Mucosa of rectum (tissue), 2 donors: ENCODE results near the gene FILIP1.

Experiments used
- H3K27ac ChIP-seq, 2 donors: one replicate each; pipeline ENCODE4 v1.7.0; 2013; ENCODE audit warnings: inconsistent platforms in 2 of 2, low read depth in 2 of 2, low read length in 2 of 2
- H3K27me3 ChIP-seq, 2 donors: one replicate each; pipeline ENCODE4 v1.7.0; 2013; ENCODE audit warnings: low read length in 2 of 2; ENCODE audit not compliant: control insufficient read depth in 2 of 2, insufficient read depth in 2 of 2
- H3K36me3 ChIP-seq, 2 donors: one replicate each; pipeline ENCODE4 v1.7.0; 2013; ENCODE audit warnings: low read length in 2 of 2; ENCODE audit not compliant: control insufficient read depth in 2 of 2, insufficient read depth in 2 of 2
- H3K4me1 ChIP-seq, 2 donors: one replicate each; pipeline ENCODE4 v1.7.0; 2013; ENCODE audit warnings: low read length in 2 of 2, mild to moderate bottlenecking in 1 of 2; ENCODE audit not compliant: control insufficient read depth in 2 of 2, insufficient read depth in 2 of 2
- H3K4me3 ChIP-seq, 2 donors: one replicate each; pipeline ENCODE4 v1.7.0; 2013; ENCODE audit warnings: low read length in 2 of 2
- H3K9ac ChIP-seq, 2 donors: one replicate each; pipeline ENCODE4 v1.7.0; 2013; ENCODE audit warnings: low read length in 2 of 2, low read depth in 1 of 2, mild to moderate bottlenecking in 1 of 2
- H3K9me3 ChIP-seq, 2 donors: one replicate each; pipeline ENCODE4 v1.7.0; 2013; ENCODE audit warnings: low read length in 2 of 2; ENCODE audit not compliant: control insufficient read depth in 2 of 2
- donor health status: healthy.
- donor health status: Normal muscosa, but diverticular disease.

FILIP1 gene

DNA sequence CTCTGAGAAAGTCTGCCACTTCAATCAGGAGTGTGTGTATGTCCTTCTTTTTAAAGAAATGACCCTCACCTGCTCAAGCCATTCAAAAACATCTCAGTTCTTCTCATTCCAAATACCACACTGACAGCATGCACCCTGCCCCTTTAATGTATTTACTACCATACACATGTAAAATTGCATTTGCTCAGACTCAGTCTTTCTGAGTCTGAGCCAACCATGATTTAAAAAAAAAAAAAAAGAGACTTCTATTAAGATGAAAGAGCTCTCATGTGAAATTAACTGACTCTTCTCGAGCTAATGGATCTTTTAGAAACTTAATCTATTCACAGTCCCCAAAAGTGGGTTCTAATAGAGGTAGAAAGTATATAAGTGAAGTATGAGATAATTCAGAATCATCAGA is 1.4 kb upstream of the FILIP1 start:
- H3K4me3 ChIP-seq = no peak overlapping the region
- no peak overlapping the region for H3K27ac ChIP-seq
- H3K9ac ChIP-seq = no peak overlapping the region

DNA sequence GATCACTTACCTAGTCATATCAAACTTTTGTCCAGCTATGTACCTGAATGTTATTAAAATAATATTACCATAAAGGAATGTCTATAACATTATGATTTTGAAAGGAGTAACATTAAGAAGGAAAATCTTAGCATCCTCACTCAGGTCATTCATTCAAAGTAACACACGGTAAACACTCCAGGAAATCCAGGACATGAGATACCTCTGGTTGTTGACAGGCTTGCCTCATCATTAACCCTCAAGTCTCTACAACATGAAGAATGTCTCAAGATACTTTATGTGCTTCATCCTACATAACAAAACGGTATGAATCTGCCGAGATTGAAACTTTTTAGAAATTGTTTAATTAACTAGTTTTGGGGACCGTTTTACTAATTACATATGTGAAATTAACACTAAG is 690 bp upstream of the FILIP1 start:
- no peaks in the 10 kb centered on the region for H3K27me3 ChIP-seq
- no peak overlapping the region for H3K4me3 ChIP-seq
- H3K9me3 ChIP-seq = no peaks in the 10 kb centered on the region
- no peaks in the 10 kb centered on the region for H3K4me1 ChIP-seq
- peak overlapping the region in 1 of 2 donors; percentile 55 for H3K27ac ChIP-seq
- no peak overlapping the region for H3K9ac ChIP-seq
- no peaks in the 10 kb centered on the region for H3K36me3 ChIP-seq

More for the DNA sequence above, 1.4 kb upstream of the FILIP1 start:
- Histone ChIP-seq H3K4me1 (no peaks in the 10 kb centered on the region), H3K27me3 (no peaks in the 10 kb centered on the region), H3K36me3 (no peaks in the 10 kb centered on the region), H3K9me3 (no peaks in the 10 kb centered on the region)

DNA sequence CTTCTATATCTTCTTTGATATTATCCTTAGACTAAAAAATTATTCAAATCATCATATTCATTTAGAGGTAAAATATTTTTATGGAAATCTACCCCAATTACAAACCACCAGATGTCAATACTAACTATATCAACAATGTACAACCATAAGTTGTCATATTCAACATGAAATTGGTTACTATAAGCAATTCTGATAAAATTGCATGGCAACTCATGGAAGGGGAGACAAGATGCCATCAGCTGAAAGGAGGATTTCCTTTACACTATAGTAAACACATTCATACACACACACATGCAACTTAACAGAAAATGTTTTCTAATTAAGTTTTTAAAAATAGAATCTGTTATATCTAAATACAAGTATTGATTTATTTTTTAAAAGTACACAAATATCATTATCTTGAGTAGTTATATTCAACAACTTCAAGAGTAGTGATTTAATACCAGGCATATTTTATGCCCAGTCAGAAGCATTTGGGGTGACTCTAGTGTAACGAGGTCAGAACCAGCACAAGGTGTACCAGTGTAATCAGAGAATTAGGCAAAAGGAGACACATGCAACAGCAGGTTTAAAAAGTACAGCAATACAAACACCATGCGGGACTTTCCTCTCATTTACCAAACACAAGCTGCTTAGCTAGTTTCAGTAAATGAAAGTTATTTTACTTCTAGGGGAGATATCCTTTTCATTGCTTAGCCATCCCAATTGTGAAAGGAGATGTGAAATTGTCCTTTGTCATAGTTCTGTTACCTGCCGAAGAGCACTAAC is 1.0 kb downstream of the FILIP1 start:
- Histone ChIP-seq H3K9ac (peak overlapping the region in 1 of 2 donors; percentile 5), H3K36me3 (no peaks in the 10 kb centered on the region), H3K4me1 (no peaks in the 10 kb centered on the region), H3K27me3 (no peaks in the 10 kb centered on the region), H3K27ac (peak overlapping the region; percentile 19 to 69), H3K9me3 (no peaks in the 10 kb centered on the region), H3K4me3 (peak overlapping the region in 1 of 2 donors; percentile 49)

DNA sequence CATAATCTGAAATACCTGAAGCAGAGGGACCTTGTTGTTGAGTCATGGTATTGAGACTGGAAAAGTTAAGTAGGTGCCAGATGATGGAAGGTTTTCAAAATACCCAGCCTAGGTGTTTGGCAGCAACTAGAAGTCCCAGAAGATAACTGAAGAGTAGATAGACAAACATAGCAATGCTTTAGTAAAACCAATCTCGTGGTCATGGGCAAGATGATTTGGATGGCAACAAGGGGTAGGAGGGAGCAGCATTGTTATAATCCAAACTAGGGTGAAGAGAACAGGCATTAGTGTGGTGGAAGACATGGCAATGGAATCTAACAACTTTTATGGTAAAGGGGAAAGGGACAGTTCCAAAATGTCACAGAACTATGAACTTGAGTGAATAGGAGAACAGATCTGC is 2.3 kb downstream of the FILIP1 start:
- no peak overlapping the region for H3K9ac ChIP-seq
- no peaks in the 10 kb centered on the region for H3K36me3 ChIP-seq
- no peak overlapping the region for H3K27ac ChIP-seq
- no peaks in the 10 kb centered on the region for H3K4me1 ChIP-seq
- no peaks in the 10 kb centered on the region for H3K27me3 ChIP-seq
- peak overlapping the region in 1 of 2 donors; percentile 1 for H3K4me3 ChIP-seq
- no peaks in the 10 kb centered on the region for H3K9me3 ChIP-seq

DNA sequence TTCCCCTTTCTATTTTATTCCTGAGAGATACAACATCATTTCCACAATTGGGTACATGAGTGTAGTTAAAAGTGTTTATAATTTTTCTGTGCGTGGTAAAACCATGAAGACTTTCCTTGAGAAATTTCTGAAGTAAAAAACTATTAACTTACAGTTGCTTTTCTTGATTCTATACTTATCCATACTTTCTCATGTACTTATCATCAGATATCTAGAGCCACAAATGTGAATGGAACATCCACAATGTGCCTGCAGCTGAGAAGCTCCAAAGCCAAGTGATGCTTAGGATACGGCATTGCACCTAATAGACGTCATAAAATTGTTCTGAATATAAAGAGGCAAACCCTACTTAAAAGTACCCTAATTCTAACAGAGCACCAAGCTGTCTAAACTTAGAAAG is 2.9 kb downstream of the FILIP1 start:
- H3K9ac ChIP-seq = no peak overlapping the region
- H3K4me1 ChIP-seq = no peaks in the 10 kb centered on the region

GRCh38 chr6:75489025-75489424 is 4.6 kb downstream of the FILIP1 start:
- no peaks in the 10 kb centered on the region for H3K27me3 ChIP-seq
- no peak overlapping the region for H3K9ac ChIP-seq
- H3K9me3 ChIP-seq = no peaks in the 10 kb centered on the region
- H3K4me1 ChIP-seq = no peaks in the 10 kb centered on the region
- H3K4me3 ChIP-seq = no peak overlapping the region
- H3K36me3 ChIP-seq = no peaks in the 10 kb centered on the region
- H3K27ac ChIP-seq = no peak overlapping the region

More for the DNA sequence above, 2.9 kb downstream of the FILIP1 start:
- H3K4me3 ChIP-seq = no peak overlapping the region
- H3K27ac ChIP-seq = no peak overlapping the region
- no peaks in the 10 kb centered on the region for H3K27me3 ChIP-seq
- H3K9me3 ChIP-seq = no peaks in the 10 kb centered on the region
- no peaks in the 10 kb centered on the region for H3K36me3 ChIP-seq

DNA sequence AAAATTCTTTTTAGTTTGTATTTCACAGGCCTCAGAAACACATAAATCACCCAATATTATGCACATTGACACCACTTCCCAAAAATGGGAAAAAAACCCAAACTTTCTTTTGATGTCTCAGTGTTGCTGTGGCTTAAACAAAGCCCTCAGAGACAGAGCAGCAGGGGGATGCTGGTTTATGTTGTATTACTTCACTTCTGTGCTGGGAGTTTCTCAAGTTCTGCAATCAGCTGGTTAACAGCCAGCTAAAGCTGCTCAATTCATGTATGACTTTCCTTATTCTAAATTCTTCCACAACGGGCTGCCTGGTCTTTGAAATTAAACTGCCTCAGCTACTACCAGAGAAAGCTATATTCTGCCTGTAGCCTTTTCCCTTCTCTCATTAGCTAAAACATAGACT is 5.6 kb downstream of the FILIP1 start:
- no peak overlapping the region for H3K4me3 ChIP-seq

DNA sequence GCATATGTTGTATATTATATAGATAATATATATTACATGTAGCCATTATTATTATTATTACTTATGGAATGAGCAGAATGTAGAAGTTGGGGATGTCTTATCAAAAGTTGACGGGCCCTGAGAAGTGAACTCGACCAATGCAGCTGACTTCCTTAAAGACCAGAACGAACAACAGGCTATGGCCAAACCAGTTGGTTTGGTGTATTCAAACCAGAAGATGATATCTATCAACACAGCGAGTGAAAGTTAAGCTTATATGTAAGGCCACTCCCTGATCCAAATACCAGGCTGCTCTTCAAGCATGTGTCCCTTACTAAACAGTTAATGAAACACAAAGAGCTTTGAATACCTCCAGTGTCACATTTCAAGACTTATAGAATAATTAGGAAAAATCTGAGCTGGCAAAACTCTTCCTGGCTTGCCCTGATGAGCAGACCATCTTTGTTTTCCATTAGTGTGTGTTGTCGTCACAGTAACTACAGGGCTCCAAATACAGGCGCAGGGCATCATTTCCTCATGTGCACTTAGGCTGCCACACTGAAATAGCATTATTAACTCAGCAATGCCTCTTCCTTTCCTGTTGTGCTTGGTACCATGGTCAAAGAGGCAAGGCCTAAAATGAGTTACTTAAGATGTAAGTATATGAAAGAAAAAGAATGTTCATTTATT is 6.6 kb downstream of the FILIP1 start:
- no peak overlapping the region for H3K9ac ChIP-seq
- no peak overlapping the region for H3K4me3 ChIP-seq
- H3K27me3 ChIP-seq = no peaks in the 10 kb centered on the region
- H3K4me1 ChIP-seq = no peaks in the 10 kb centered on the region
- no peak overlapping the region for H3K27ac ChIP-seq
- no peaks in the 10 kb centered on the region for H3K36me3 ChIP-seq
- no peaks in the 10 kb centered on the region for H3K9me3 ChIP-seq

More for the DNA sequence above, 5.6 kb downstream of the FILIP1 start:
- Histone ChIP-seq H3K9ac (no peak overlapping the region), H3K9me3 (no peaks in the 10 kb centered on the region), H3K4me1 (no peaks in the 10 kb centered on the region), H3K27me3 (no peaks in the 10 kb centered on the region), H3K27ac (no peak overlapping the region), H3K36me3 (no peaks in the 10 kb centered on the region)

- H3K4me1 ChIP-seq = no peaks in the 10 kb centered on the region
- H3K36me3 ChIP-seq = no peaks in the 10 kb centered on the region
- H3K27me3 ChIP-seq = no peaks in the 10 kb centered on the region
- no peak overlapping the region for H3K4me3 ChIP-seq
- H3K27ac ChIP-seq = no peak overlapping the region
- H3K9ac ChIP-seq = no peak overlapping the region
- H3K9me3 ChIP-seq = no peaks in the 10 kb centered on the region
Observed at GRCh38 chr6:75484535-75484934, 9.1 kb downstream of the FILIP1 start.

GRCh38 chr6:75483136-75483952 is 10.3 kb downstream of the FILIP1 start:
- H3K27me3 ChIP-seq = no peaks in the 10 kb centered on the region
- no peaks in the 10 kb centered on the region for H3K36me3 ChIP-seq
- H3K9me3 ChIP-seq = no peaks in the 10 kb centered on the region
- H3K4me1 ChIP-seq = no peaks in the 10 kb centered on the region
- H3K9ac ChIP-seq = no peak overlapping the region
- H3K27ac ChIP-seq = no peak overlapping the region
- H3K4me3 ChIP-seq = no peak overlapping the region
